Cardiac septum (tissue), 1 donor: ENCODE results near the gene ILKAP. TPM values are rescaled to one million over a fixed set of nuclear protein-coding genes. Genes with fewer than 3 reads are reported as not detected.

Experiments used
- DNase-seq: peaks from one replicate; pipeline ENCODE4 v3.0.0-alpha.2; 2020; ENCODE audit warnings: low spot score
- intact Hi-C: fragments of 100-400 bp; cut with DNase I; formaldehyde crosslinking; loops from one replicate; pipeline ENCODE4 v1.14.0; 2022
- long read RNA-seq: library from polyadenylated mRNA; unstranded; transcript quantifications from one replicate; pipeline ENCODE4 v2.0.0, GENCODE V29; 2021
- total RNA-seq: library from RNA; stranded (reverse); fragmentation: NEBNext Ultra II Directional; extraction: Animal tissue kit (Norgen Biotek cat#: 25700); gene quantifications from one replicate; pipeline ENCODE4 v1.2.1, GENCODE V29; 2021
- donor health status: DM: no; HTN: no; CAD: no.

The ILKAP gene, protein sequence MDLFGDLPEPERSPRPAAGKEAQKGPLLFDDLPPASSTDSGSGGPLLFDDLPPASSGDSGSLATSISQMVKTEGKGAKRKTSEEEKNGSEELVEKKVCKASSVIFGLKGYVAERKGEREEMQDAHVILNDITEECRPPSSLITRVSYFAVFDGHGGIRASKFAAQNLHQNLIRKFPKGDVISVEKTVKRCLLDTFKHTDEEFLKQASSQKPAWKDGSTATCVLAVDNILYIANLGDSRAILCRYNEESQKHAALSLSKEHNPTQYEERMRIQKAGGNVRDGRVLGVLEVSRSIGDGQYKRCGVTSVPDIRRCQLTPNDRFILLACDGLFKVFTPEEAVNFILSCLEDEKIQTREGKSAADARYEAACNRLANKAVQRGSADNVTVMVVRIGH
- 29.5 TPM for total RNA-seq
- long read RNA-seq, transcript ILKAP-201 (12 exons, 1,490 nt): major isoform, 34 of 46 reads
- long read RNA-seq, partial matches to known transcripts: 0 of 46 reads
- long read RNA-seq, other reads (novel, unspliced or antisense): 10 of 46 reads

DNA sequence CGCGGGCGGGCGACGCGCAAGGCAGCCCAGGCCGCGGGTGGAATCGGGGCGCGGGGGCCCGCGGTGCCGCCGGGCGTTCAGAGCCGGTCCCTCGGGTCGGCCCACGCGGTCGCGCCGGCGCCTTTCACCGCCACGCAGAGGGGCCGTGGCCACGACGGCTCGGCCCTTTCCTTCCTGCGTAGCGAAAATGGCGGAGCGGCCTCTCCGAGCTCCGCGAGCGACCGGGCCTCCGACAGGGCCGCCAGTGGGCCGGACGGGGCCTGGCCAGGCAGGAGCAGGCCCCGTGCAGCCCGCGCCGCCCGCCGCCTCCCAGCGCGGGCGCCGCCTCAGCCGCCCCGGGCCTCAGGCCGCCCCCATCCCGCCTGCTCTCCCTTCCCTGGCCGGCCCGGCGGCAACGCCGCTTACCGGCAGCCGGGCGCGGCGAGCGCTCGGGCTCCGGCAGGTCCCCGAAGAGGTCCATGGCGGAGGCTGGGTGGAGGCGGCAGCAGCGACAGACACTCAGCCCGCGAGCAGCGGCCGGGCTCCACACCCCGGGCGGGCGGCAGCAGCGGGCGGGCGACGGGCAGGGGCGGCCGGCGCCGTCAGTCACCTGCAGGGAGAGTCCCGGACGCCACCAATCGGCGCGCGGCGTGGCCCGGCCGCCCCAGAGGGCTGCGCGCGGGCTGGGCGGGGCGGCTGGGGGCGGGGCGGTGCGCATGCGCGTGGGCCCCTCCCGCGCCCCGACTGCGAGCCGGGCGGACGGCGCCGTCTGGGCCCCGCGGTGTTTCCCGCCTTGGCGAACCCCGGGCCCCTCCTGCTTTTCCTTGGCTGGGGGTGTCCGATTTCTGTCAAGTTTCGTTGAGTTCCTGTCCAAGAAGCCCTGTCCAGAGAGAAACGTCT is at the start of gene ILKAP:
TSS of gene ILKAP (minus strand) at position 602 of the 879 bp plus-strand sequence. CDS start at position 460, 142 bp downstream.
- intact Hi-C loops: loop anchor here (2.0 kb wide), 1 partner anchor 143 kb away; the partner anchor contains the start of gene SCLY
- DNase-seq: peak; percentile 95

DNA sequence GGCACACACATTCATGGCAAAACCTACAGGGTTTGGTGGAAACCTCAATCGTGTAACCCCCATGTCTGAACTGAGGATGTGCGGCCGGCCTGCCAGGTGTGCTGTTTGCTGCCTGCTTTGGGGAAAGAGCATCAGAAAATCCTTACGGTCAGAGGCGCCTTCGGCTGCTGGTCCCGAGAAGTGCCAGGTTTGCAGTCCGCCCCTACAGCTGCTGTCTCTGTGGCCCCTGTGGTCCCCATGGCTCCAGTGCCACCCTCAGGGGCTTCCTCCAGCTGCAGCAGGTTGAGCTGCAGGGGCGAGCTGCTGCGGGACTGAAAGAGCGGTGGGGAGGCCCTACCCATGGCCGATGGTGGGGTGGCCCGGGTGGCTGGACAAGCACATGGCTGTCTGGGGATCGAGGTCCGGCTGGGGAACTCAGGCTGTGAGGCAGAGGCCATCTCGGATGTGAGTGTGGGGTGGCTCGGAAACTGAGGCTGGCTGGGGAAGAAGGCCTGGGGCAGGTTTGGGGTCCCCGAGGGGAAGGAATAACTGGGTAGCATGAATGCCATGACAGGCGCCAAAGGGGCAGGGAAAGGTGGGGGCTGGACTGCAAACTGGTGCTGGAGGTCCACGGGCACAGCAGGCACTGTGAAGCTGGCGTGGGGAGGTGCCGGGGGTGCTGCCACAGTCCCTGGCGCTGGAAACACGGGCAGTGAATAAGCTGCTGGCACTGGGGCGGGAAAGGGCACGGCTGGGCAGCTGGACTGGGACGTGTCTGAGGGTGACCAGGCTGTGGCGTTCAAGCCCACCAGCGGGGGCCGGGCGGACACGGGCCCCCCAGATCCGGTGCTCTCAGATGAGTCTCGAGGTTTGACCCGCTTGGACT is 49.5 kb upstream of the ILKAP start:
- no peak for DNase-seq
- intact Hi-C loops: no loop called here

DNA sequence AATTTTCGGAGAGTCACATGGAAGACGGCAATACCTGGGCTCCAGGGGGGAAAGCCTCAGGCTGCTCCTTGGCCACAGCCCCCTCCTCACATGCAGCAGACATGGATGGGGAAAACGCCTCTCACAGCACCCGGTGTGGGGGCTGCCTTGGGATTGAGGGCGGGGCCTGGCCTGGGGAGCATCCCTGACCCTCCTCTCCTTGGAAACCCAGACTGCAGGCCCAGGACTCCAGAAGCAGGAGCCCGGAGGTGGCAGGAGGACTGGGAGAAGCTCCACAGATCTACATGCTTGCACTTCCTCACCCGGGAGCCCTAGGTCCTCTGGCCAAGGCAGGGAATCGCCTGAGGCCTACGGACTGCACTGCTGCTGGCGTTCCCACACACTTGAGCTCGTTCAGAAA is 48.5 kb upstream of the ILKAP start:
- intact Hi-C loops: no loop called here
- DNase-seq: no peak

DNA sequence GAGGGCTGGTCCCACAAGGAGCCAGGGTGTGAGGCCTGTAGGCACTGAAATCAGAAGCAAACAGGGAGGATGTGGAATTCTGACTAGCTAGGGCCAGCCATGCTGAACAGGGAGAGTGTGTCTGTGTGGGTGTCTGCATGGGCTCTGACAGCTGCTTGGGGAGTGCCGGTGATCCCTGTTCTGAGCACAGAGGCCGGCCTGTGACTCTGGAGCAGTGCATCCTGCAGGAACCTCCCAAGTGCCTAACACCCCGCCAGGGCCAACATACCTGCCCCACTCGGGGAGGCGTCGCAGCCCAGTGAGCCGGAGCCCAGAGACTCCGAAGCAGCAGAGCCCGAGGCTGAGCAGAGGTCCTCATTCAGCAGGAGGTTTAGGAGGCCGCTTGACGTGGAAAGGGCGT is 47.8 kb upstream of the ILKAP start:
- intact Hi-C loops: no loop called here
- no peak for DNase-seq

DNA sequence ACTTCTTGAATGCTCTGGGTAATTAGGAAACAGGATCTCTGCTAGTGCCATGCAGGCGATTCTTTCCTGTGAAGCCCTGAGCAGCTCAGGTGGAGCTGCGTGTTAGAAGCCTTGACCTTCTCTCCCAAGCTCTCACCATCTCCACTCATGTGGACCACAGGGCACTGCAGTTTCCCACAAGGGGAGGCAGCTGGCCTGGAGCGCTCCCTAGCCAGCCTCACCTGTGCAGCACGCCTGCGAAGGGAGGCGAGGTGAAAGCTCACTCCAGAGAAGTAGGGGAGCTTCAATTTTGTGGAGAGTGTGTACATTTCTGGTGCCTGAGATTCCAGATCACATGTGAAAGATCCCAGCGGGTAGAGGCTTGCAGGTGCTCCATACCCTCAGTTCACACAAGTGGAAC is 47.4 kb upstream of the ILKAP start:
- no peak for DNase-seq
- intact Hi-C loops: no loop called here

DNA sequence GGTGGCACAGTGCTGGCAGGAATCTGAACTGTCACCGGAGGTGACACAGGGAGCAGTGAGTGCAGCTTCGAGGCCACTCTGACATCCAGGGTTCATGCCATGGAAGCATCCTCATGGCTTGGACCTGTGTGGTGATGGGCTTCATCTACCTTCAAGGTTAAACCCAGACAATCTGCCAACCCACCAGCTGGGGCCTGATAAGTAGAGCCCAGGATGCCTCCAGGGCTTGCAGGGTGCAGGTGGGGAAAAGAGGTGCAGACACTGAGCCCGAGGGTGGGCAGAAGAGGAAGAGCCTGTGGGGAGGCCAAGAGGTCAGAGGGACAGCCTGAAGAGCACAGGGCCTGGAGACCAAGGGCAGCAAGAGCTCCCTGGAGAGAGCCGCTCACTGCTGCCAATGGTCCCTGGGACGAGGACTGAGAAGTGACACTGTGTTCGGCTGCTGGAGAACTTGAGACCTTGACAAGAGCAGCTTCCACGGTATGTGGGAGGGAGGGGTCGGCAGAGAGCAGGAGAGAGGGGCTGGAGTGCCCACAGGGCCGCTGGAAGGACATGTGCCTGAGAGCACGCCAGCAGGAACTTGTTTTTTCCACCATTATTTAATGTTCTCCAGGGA is 44.5 kb upstream of the ILKAP start:
- intact Hi-C loops: loop anchor here (10.0 kb wide), 1 partner anchor 183 kb away; the partner anchor contains the start of gene SCLY
- no peak for DNase-seq

DNA sequence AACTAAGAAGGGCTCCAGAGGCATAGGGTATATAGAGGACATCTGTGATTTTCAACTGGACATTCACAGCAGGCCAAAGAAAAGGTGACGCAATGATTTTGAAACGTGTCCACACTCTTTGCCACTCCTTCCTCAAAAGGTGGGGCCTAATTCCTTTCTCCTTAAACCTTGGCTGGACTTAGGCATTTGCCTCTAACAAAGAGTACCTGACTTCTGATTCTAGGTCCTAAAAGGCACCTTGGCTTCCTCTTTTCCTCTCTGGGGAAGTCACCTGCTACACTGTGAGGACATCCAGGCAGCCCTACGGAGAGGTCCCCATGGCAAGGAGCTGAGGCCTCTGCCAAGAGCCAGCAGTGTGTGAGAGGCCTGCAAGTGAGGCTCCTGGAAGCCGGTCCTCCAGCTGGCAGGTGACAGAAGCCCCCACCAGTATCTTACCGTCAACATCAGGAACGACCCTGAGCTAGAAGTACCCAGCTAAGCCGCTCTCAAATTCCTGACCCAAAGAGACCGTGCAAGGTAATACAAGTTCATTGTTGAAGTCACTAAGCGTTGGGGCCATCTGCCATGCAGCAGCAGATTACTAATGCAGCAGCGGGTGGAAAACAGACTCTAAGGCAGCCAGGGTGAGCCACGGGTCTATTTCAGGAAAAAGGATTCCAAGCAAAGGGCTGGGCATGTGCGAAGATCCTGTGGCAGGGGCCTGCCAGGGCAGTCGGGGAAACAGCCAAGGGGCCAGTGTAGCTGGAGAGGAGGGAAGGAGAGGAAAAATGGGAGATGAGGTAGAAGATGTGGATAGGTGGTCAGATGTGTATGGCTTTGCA is 43.7 kb upstream of the ILKAP start:
- intact Hi-C loops: loop anchor here (10.0 kb wide), 1 partner anchor 182 kb away; the partner anchor contains the start of gene SCLY
- DNase-seq: no peak

DNA sequence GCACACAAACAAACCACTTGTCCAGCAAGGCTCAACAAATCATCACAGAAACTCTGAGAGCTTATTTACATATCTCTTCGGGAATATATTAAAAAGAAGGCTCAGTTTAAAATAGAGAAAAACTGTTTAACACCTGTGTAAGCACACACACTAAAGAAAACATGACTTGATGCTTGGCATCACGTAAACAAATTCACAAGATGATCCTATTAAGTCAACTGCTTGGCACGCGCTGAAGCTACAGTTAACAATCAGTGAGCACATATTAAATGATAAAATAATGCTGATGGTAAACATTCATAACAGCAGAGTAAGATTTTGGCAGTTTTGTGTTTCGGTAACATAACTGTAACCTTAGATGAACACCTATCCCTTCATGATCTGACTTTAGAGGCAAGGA is 40.7 kb upstream of the ILKAP start:
- intact Hi-C loops: loop anchor here (10.0 kb wide), 1 partner anchor 179 kb away; the partner anchor contains the start of gene SCLY
- DNase-seq: no peak

DNA sequence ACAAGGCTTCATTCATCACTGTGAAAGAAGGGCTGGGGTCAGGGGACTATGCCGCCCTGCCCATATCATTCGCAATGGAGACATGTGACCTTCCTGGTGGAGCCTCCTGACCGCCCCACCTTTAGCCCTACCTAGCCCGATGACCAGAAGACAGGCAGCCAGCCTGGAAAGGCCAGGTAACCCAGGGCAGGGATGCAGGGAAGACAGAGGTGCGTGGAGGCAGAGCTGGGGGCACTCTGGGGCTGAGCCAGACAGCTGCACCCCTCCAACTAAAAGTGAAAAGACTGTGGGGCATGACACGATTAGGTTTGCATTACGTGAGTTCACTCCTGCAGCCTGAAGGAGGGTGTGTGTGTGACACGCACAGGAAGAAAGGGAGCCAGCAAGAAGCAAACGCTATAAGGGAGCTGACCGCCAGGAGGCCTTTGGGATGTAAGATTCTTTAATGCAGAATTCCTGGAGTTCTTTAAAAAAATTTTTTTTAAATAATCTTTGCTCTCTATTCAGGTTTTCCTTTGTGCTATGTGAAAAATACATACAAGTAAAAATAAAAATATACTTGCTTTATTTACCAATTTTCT is 40.1 kb upstream of the ILKAP start:
- intact Hi-C loops: loop anchor here (10.0 kb wide), 1 partner anchor 179 kb away; the partner anchor contains the start of gene SCLY
- no peak for DNase-seq

DNA sequence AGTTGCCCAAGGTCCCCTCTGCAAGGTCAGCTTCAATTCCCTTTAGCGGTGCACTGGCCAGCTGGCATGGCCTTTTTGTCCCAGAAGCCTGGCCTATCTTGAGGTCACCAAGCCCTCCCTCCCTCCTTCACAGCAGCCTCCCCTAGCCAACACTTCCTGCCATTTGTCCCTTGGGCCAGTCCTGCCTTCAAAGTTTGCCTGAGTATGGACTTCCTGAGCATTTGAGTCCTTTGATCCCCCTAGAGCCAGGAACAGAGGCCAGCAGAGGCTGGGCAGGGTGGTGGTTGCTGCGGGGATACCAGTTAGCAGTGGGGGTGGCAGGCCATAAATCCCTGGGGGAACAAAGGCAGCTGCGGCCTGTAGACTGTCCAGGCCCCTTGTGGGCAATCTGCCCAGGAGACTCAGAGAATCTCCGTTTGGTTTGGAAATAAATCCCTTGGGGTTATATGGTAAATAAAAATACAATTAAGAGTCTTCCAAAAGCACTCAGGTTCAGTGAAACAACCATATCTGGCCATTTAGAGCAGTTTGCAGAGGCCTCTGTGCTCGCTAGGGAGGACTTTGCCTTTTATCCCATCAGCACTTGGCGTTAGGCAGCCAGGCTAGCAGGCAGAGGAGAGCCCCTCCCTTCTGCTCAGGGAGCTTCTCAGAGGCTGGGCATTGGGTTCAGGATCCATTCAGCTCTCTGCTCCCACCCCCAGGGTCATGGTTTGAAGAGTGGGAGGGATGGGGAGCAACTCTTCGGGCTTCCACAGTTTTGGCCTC is 39.4 kb upstream of the ILKAP start:
- DNase-seq: no peak
- intact Hi-C loops: loop anchor here (10.0 kb wide), 1 partner anchor 178 kb away; the partner anchor contains the start of gene SCLY

DNA sequence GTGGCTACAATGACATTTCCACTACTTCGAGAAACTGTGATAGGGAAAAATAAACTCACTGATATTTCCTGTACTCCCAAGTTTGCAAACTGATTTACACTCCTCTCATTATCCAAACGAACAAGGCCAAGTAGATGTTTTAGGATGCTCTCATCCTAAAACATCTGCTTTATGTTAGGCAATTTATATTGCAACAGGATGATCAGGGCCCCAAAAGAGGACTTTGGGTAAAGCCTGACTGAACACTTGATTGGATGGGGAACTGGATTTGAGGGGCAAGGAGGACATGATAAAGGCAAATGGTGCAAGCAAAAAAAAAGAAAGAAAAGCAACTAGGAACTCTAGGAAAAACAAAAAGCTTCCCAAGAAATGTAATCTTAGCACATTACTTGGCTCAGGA is 38.5 kb upstream of the ILKAP start:
- intact Hi-C loops: loop anchor here (2.0 to 10.0 kb wide), 2 partner anchors 37 to 177 kb away; partner anchors contain the start of gene SCLY
- DNase-seq: no peak

DNA sequence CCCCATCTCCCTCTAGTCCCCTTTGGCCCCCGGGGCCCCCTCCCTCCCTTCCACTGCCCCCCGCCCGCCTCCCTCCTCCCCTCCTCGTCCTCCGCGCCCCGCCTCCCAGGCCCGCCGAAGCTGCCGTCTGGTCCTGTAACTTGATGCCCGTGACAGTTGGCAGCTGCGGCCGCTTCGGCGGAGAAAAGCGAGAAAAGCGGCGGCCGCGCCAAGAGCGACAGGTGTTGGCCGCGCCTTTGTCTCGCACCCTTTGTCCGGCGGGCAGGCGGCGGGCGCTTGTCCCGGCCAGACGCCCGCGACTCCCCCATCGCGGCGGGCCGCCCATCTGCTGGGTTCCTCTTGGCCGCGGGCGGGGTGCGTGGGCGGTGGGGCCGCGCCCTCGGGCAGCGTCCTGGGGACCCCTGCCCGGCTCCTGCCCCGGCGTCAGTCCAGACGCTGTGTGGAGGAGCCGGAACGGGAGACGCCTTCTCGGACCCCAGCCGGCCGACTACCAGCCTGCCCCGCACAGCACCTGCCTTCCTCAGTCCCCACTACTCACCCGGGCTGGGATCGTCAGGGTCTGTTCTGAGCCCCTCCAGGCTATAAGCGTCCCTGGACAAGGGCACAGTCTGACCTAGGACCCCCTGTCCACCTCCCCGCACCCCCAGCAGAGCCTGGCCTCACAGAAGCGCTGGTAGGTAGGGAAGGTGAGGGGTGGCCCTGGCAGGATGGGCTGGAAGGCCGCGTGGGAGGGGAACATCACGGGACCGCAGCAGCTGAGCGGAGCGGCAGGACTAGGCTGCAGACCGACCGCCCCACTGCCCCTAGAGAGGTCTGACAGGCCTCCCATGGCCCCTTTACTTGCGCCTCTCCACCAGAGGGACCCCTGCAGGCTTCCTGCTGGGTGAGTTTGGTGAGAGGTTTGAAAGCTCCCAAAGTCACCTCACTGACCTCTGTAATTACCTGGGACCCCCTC is 37.5 kb upstream of the ILKAP start:
- DNase-seq: no peak
- intact Hi-C loops: loop anchor here (2.0 to 10.0 kb wide), 2 partner anchors 36 to 176 kb away; partner anchors contain the start of gene SCLY

DNA sequence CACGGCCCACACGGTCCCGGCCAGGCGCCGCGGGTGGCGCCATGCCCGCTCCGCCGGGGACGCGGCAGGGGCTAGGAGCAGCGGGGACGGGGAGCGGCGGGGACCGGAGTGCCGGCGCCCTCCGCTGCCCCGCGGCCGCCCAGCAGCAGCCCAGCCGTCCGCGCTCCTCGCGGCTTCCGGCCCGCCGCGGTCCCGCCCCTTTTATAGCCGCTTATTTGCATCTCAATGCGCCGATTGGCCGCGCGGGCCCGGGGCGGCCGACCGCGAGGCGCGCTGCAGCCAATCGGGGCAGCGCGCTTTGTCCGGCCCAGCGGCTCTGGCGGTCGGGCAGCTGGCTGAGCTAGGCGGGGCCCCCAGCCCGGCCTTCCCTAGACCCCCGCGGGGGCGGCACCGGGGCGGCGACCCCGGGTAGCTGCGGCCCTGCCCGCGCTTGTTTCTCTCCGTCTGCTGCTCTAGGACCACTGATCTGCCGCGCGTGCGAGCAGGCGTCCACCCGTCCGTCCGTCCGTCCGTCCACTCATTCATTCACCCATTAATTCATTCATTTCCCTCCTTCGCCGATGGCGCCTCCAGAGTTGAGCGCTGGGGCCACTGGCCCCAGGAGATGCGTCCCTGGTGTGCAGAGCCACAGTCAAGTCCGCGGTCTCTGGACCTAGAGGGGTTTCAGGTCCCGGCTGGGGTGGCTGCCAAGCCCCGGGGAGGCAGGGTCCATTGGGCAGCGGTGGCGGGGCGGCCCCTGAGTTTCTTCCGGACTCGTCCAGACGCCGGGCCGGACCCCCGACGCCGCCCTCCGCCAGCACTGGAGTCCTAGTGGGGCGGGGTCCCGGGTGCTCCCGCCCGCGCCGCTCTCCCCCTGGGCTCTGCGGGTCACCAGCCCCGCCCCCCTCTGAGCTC is 36.6 kb upstream of the ILKAP start, which contains the start of gene HES6:
TSS of gene HES6 (minus strand) at position 176 of the 894 bp plus-strand sequence. CDS start at position 43, 133 bp downstream.
- intact Hi-C loops: loop anchor here (2.0 to 10.0 kb wide), 2 partner anchors 35 to 175 kb away; partner anchors contain the start of gene SCLY
- peak; percentile 95 for DNase-seq

DNA sequence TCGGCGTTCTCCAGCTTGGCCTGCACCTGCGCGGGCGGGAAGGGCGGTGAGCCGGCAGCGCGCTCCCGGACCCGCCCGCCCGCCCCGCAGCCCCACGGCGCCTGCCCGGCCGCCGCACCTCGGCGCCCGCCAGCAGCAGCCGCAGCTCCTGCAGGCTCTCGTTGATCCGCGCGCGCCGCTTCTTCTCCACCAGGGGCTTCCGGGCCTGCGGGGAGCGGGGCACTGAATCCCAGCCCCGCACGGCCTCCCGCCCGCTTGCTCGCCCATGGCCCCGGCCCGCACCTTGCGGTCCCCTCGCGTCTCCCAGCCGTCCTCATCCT is 36.0 kb upstream of the ILKAP start:
- DNase-seq: no peak

More for the DNA sequence above, 36.0 kb upstream of the ILKAP start:
- intact Hi-C loops: no loop called here
